Measurements from ENCODE around the gene ZMAT5. TPM values are rescaled to one million over a fixed set of nuclear protein-coding genes. Genes with fewer than 3 reads are reported as not detected.

ZMAT5 gene
- total and polyA plus RNA-seq, 9 of the 15 experiments (the other 6 are each of a cell fraction or from before 2014, with no cell fraction given) = 2.0 to 25.2 (median 11.9) TPM

DNA sequence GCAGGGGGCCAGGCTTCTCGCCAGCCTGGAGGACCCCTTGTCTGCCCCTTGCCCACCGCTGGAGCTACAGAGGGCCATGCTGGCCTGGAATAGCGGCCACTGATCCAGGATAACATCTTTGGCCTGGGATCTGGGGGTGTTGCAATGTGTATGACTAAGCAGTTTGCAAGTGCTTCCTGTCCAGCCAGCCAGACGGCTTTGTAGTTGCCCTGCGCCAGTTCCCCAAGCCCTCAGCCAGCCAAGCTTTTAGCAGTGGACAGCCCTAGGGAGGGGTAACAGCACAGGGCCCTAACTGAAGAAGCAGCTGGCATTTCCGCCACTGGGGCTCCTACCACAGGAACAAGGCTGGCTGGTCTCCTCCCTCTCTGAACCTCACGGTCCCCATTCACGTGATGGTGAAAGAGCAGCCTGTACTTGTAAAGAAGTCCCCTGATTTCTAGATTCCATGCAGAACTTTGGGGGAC lies 32.4 kb upstream of the ZMAT5 start (continued):
- TF ChIP-seq, protein P1, sequence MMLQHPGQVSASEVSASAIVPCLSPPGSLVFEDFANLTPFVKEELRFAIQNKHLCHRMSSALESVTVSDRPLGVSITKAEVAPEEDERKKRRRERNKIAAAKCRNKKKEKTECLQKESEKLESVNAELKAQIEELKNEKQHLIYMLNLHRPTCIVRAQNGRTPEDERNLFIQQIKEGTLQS (IDR thresholded peaks at IDR 0.05) = peak; percentile 89
- TF ChIP-seq, protein P1 (CRISPR knock-in tag; conservative IDR thresholded peaks at IDR 0.05) = no peak
- TF ChIP-seq ARID1B (IDR thresholded peaks at IDR 0.05) = peak; percentile 85
- TF ChIP-seq NFE2L1 (tag; IDR thresholded peaks at IDR 0.05; ENCODE audit: borderline replicate concordance, low read depth) = peak; percentile 84
- no peak for TF ChIP-seq PRMT5 (CRISPR knock-in tag; IDR thresholded peaks at IDR 0.05)
- peak; percentile 95 for TF ChIP-seq CEBPG (CRISPR knock-in tag; IDR thresholded peaks at IDR 0.05)
- peak; percentile 91 to 92 for TF ChIP-seq CEBPG (tag; conservative IDR thresholded peaks at IDR 0.05 in 1 of 2, IDR thresholded peaks at IDR 0.05 in 1 of 2)
- 0 out of 2 replicates have a peak, but pooled peaks have one; percentile 25 for TF ChIP-seq ZBTB17 (CRISPR knock-in tag; IDR thresholded peaks at IDR 0.05)
- TF ChIP-seq L3MBTL2 (IDR thresholded peaks at IDR 0.05) = no peak
- peak; percentile 27; the same call in 1 of the 2 replicates for TF ChIP-seq ZFX (CRISPR knock-in tag; IDR thresholded peaks at IDR 0.05)
- TF ChIP-seq, protein P2, sequence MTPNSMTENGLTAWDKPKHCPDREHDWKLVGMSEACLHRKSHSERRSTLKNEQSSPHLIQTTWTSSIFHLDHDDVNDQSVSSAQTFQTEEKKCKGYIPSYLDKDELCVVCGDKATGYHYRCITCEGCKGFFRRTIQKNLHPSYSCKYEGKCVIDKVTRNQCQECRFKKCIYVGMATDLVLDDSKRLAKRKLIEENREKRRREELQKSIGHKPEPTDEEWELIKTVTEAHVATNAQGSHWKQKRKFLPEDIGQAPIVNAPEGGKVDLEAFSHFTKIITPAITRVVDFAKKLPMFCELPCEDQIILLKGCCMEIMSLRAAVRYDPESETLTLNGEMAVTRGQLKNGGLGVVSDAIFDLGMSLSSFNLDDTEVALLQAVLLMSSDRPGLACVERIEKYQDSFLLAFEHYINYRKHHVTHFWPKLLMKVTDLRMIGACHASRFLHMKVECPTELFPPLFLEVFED (CRISPR knock-in tag; conservative IDR thresholded peaks at IDR 0.05) = no peak
- TF ChIP-seq GATA2 (CRISPR knock-in tag; IDR thresholded peaks at IDR 0.05) = peak; percentile 80
- TF ChIP-seq, protein P3, sequence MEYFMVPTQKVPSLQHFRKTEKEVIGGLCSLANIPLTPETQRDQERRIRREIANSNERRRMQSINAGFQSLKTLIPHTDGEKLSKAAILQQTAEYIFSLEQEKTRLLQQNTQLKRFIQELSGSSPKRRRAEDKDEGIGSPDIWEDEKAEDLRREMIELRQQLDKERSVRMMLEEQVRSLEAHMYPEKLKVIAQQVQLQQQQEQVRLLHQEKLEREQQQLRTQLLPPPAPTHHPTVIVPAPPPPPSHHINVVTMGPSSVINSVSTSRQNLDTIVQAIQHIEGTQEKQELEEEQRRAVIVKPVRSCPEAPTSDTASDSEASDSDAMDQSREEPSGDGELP (CRISPR knock-in tag; IDR thresholded peaks at IDR 0.05; ENCODE audit: borderline replicate concordance) = 0 out of 2 replicates have a peak, but pooled peaks have one; percentile 19
- TF ChIP-seq MYC (IDR thresholded peaks at IDR 0.05; ENCODE audit: low read depth, low read length) = peak; percentile 50; the same call in 1 of the 2 replicates
- TF ChIP-seq MYC (CRISPR knock-in tag; IDR thresholded peaks at IDR 0.05; ENCODE audit: borderline replicate concordance, low read depth) = no peak
- TF ChIP-seq, protein P4, sequence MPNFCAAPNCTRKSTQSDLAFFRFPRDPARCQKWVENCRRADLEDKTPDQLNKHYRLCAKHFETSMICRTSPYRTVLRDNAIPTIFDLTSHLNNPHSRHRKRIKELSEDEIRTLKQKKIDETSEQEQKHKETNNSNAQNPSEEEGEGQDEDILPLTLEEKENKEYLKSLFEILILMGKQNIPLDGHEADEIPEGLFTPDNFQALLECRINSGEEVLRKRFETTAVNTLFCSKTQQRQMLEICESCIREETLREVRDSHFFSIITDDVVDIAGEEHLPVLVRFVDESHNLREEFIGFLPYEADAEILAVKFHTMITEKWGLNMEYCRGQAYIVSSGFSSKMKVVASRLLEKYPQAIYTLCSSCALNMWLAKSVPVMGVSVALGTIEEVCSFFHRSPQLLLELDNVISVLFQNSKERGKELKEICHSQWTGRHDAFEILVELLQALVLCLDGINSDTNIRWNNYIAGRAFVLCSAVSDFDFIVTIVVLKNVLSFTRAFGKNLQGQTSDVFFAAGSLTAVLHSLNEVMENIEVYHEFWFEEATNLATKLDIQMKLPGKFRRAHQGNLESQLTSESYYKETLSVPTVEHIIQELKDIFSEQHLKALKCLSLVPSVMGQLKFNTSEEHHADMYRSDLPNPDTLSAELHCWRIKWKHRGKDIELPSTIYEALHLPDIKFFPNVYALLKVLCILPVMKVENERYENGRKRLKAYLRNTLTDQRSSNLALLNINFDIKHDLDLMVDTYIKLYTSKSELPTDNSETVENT (CRISPR knock-in tag; IDR thresholded peaks at IDR 0.05) = no peak
- TF ChIP-seq NEUROD1 (IDR thresholded peaks at IDR 0.05; ENCODE audit: borderline replicate concordance, low read depth, low read length, partially characterized antibody) = peak; percentile 19
- TF ChIP-seq BHLHE40 (IDR thresholded peaks at IDR 0.05; ENCODE audit: low read length) = peak; percentile 58
- TF ChIP-seq MAZ (CRISPR knock-in tag; conservative IDR thresholded peaks at IDR 0.05 in 1 of 2, IDR thresholded peaks at IDR 0.05 in 1 of 2) = 0 out of 4 replicates have a peak, but pooled peaks of 1 of the 2 experiments have one; percentile 19
- TF ChIP-seq EP400 (IDR thresholded peaks at IDR 0.05) = peak; percentile 60
- no peak for TF ChIP-seq ZSCAN29 (IDR thresholded peaks at IDR 0.05)
- TF ChIP-seq ZNF766 (CRISPR knock-in tag; conservative IDR thresholded peaks at IDR 0.05) = 0 out of 2 replicates have a peak, but pooled peaks have one; percentile 44
